ENCODE measurements around the gene RGL3. TPM values are rescaled to one million over a fixed set of nuclear protein-coding genes. Genes with fewer than 3 reads are reported as not detected.
"Not testable (repeated sequence)": the region's sequence is repeated elsewhere in the genome, so short reads cannot be mapped to it uniquely, and the experiment has no call there.

Gene RGL3
- total RNA-seq, 2 donors from 2014 or later: 0.50 TPM; not detected in 1

DNA sequence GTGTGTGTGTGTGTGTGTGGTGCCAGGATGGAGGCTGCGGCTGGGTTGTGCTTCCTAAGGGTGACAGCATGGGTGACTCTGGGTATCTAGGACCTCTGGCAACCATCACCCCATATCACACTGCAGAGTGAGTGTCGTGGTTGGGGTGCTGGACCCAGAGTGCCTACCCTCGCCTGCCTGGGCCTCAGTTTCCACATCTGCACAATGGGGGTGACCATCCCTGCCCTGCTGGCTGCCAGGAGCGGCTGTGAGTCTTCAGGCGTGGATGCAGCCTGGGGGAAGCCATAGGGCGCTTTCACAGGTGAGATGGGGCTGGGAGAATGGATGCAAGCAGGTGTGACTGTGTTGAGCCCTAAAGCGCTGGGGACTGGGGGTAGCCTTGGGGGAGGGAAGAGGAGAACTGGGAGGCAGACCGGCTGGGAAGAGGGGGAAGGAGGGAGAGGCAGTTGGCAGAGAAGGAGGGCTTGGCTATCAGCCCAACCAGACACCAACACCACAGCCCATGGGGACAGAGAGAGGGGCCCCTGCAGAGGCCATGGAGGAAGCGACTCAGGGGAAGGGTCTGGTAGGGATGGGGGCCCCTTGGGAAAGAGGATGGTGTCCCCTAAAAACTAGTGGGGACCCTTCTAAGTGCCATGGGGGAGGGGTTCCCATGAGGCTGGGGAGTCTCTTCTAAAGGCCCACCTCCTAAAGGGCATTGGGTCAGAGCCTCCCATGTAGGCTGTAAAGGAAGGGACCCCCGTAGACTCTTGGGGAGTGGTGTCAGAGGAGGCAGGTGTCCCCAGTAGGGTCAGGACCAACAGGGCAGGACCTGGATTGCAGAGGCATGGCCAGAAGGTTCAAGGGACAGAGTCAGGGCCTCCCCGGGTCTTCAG lies 62.2 kb downstream of the RGL3 start:
- no peaks in the 10 kb centered on the region for H3K9me3 Mint-ChIP-seq
- H3K4me3 Mint-ChIP-seq: peak overlapping the region; percentile 74
- no peak for ATAC-seq (replicated peaks)
- H3K36me3 Mint-ChIP-seq (ENCODE audit: low read depth): no peaks in the 10 kb centered on the region
- peaks cover 7% of the 10 kb centered on the region for H3K27me3 Mint-ChIP-seq
- peaks cover 11% of the 10 kb centered on the region for H3K4me1 Mint-ChIP-seq
- no peak overlapping the region for H3K27ac Mint-ChIP-seq

DNA sequence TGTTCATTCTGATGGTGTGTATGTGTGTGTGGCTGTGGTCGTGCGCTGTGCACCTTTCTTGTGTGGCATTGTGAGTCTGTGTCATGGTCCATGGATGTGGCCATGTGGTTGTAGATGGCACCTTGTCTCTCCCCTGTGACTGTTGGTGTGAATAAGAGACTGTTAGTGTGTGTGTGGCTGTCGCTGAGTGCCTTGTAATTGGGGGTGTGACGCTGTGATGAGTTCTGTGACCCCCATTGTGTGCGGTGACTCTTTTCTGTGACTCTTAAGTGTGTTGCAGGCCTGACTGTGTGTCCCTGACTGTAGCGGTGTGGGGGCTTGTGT lies 63.1 kb downstream of the RGL3 start:
- no peaks in the 10 kb centered on the region for H3K9me3 Mint-ChIP-seq
- peaks cover 7% of the 10 kb centered on the region for H3K27me3 Mint-ChIP-seq
- ATAC-seq (replicated peaks): no peak
- peaks cover 11% of the 10 kb centered on the region for H3K4me1 Mint-ChIP-seq
- H3K36me3 Mint-ChIP-seq (ENCODE audit: low read depth): no peaks in the 10 kb centered on the region
- peak overlapping the region; percentile 73 for H3K27ac Mint-ChIP-seq
- H3K4me3 Mint-ChIP-seq: peak overlapping the region; percentile 74

GRCh38 chr19:11355160-11356073 lies 63.7 kb downstream of the RGL3 start, which contains the start of gene PLPPR2:
PLPPR2 (plus strand) TSS chr19:11355432; CDS start chr19:11357674, 2,242 bp downstream.
- Mint-ChIP-seq H3K27ac (peak within 1 kb of the TSS; percentile 73), H3K36me3 (ENCODE audit: low read depth) (no peaks in the 10 kb centered on the region), H3K9me3 (no peaks in the 10 kb centered on the region), H3K4me3 (peak within 1 kb of the TSS; percentile 74), H3K27me3 (peaks cover 7% of the 10 kb centered on the region), H3K4me1 (peaks cover 11% of the 10 kb centered on the region)
- peak; percentile 93 for ATAC-seq (replicated peaks)

GRCh38 chr19:11354102-11354501 lies 65.0 kb downstream of the RGL3 start:
- H3K27ac Mint-ChIP-seq; H3K9me3 Mint-ChIP-seq; H3K27me3 Mint-ChIP-seq; H3K36me3 Mint-ChIP-seq (ENCODE audit: low read depth); ATAC-seq (replicated peaks): not testable (repeated sequence)
- peak overlapping the region; percentile 74 for H3K4me3 Mint-ChIP-seq
- peaks cover 11% of the 10 kb centered on the region for H3K4me1 Mint-ChIP-seq

DNA sequence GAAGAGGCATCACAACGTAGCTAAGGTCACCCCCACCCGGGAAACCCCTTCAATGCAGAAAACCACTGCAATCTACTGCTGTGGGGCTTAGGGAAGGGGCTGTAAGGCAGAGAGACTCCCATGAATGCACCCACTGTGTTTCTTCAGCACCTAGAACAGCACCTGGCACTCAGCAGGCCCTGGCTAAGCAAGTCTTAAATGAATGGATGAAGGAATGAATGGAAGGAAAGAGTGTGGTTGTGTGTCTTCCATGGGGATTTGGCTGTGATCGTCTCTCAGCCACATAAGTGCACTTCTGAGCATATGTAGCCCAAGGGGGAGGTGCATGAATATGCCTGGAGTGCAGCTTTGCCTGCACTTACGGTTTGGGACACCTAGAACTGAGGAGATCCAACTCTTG lies 69.9 kb downstream of the RGL3 start:
- Mint-ChIP-seq H3K36me3 (ENCODE audit: low read depth) (no peaks in the 10 kb centered on the region), H3K4me1 (peaks cover 9% of the 10 kb centered on the region), H3K27me3 (no peaks in the 10 kb centered on the region), H3K9me3 (no peaks in the 10 kb centered on the region), H3K4me3 (no peak overlapping the region), H3K27ac (no peak overlapping the region)
- no peak for ATAC-seq (replicated peaks)

GRCh38 chr19:11347546-11348039 lies 71.5 kb downstream of the RGL3 start:
- ATAC-seq (replicated peaks): no peak
- Mint-ChIP-seq H3K27me3 (no peaks in the 10 kb centered on the region), H3K36me3 (ENCODE audit: low read depth) (no peaks in the 10 kb centered on the region), H3K4me3 (peak overlapping the region; percentile 94), H3K27ac (no peak overlapping the region), H3K9me3 (no peaks in the 10 kb centered on the region), H3K4me1 (peaks cover 9% of the 10 kb centered on the region)

DNA sequence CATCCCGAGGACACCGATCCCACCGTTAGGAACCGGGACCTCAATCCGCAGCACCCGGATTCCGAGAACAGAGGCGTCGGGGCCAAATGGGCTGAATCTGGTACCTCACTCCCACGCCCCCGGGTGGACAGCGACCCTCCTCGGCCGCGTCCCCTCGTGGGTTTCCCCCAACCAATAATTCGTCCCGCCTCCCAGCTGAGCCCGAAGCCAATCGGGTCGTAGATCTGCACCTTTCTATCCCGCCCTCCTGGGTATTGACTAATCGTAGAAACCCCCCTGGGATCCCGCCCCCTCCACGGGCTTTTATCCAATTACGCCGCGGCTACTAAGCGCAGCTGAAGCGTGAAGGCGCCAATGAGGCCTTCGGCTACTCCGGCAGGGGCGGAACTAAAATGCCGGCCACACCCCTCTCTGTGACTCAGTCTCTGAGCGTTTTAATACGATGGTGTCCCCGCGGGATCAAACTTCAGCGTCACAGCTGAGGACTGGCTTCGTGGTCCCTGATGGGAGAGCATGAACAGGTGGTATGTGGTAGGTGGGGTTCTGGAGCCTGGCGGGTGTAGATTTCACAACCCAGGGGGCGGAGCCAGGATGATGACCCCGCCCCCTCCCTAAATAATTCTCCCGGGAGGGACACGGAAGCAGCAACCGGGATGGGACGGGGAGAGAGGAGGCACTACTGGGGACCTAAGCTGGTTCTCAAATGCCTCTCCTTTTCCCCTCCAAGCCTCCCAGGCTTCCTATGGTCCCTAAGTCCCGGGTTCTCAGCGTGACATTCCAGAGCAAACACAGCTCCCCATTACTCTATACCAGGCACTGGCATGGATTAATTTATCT lies 72.8 kb downstream of the RGL3 start, which contains the start of the genes CCDC159 and TMEM205:
TSS of gene CCDC159 (plus strand) at position 416 of the 837 bp plus-strand sequence. CDS start at position 504, 88 bp downstream.
TSS of gene TMEM205 (minus strand) at position 165 of the 837 bp plus-strand sequence. CDS start 649 bp downstream, outside the sequence.
- Mint-ChIP-seq H3K4me3 (peak within 1 kb of the TSS; percentile 94), H3K27ac (peak within 1 kb of the TSS; percentile 91), H3K27me3 (no peaks in the 10 kb centered on the region), H3K4me1 (peaks cover 9% of the 10 kb centered on the region), H3K9me3 (no peaks in the 10 kb centered on the region), H3K36me3 (ENCODE audit: low read depth) (no peaks in the 10 kb centered on the region)
- ATAC-seq (replicated peaks): peak; percentile 99

- Mint-ChIP-seq H3K4me3 (peak overlapping the region; percentile 94), H3K36me3 (ENCODE audit: low read depth) (no peaks in the 10 kb centered on the region), H3K27ac (peak overlapping the region; percentile 91), H3K27me3 (no peaks in the 10 kb centered on the region), H3K9me3 (no peaks in the 10 kb centered on the region), H3K4me1 (peaks cover 9% of the 10 kb centered on the region)
- no peak for ATAC-seq (replicated peaks)
Observed at GRCh38 chr19:11345122-11345803, 73.9 kb downstream of the RGL3 start.

Other genes starting within 250 kb of the RGL3 start
- 1 to 10 TPM; 3.5 to 3.6 TPM for gene KANK2, start 221.8 kb downstream of the RGL3 start, total RNA-seq
- gene ANGPTL8, start 179.7 kb downstream of the RGL3 start, total RNA-seq: not detected
- 1 to 10 TPM; 4.5 to 6.4 TPM for gene DOCK6, start 156.8 kb downstream of the RGL3 start, total RNA-seq
- not detected for gene TSPAN16, start 123.2 kb downstream of the RGL3 start, total RNA-seq
- 10 to 100 TPM in 1 of 2 donors, 1 to 10 TPM in 1; 9.7 to 13.4 TPM for gene RAB3D, start 79.7 kb downstream of the RGL3 start, total RNA-seq
- gene TMEM205, start 73.0 kb downstream of the RGL3 start, total RNA-seq: 10 to 100 TPM; 30.9 to 31.0 TPM
- gene CCDC159, start 72.8 kb downstream of the RGL3 start, total RNA-seq: 10 to 100 TPM; 17.4 to 45.4 TPM
- 1 to 10 TPM; 2.9 to 9.7 TPM for gene PLPPR2, start 63.9 kb downstream of the RGL3 start, total RNA-seq
- 1 to 10 TPM; 1.5 to 2.4 TPM for gene SWSAP1, start 44.6 kb downstream of the RGL3 start, total RNA-seq
- 10 to 100 TPM in 1 of 2 donors, 1 to 10 TPM in 1; 6.7 to 22.6 TPM for gene EPOR, start 35.0 kb downstream of the RGL3 start, total RNA-seq
- gene ODAD3, start 15.8 kb upstream of the RGL3 start, total RNA-seq: under 1 TPM; 0.15 to 0.42 TPM
- gene PRKCSH, start 16.3 kb upstream of the RGL3 start, total RNA-seq: 100 to 1,000 TPM; 281 to 300 TPM
- gene ELAVL3, start 61.7 kb upstream of the RGL3 start, total RNA-seq: under 1 TPM in 1 of 2 donors, not detected in 1; 0.45 TPM
- gene ZNF653, start 86.5 kb upstream of the RGL3 start, total RNA-seq: 10 to 100 TPM; 18.8 to 26.3 TPM
- 10 to 100 TPM; 44.2 to 53.3 TPM for gene ECSIT, start 109.8 kb upstream of the RGL3 start, total RNA-seq
- not detected for gene CNN1, start 119.5 kb upstream of the RGL3 start, total RNA-seq
- 10 to 100 TPM; 48.0 to 66.5 TPM for gene ELOF1, start 139.9 kb upstream of the RGL3 start, total RNA-seq
- gene ACP5, start 158.3 kb upstream of the RGL3 start, total RNA-seq: 10 to 100 TPM; 19.9 to 26.3 TPM
- gene ZNF627, start 178.2 kb upstream of the RGL3 start, total RNA-seq: 1 to 10 TPM; 4.6 to 5.9 TPM